HEK293 (cell line): Measurements from ENCODE around the gene GPR162.

Experiments used
- CTCF ChIA-PET: fragments of 350-600 bp; formaldehyde crosslinking; extraction: SDS; loops from one replicate; lab custom pipeline; 2021; ENCODE audit warnings: antibody characterized with exemption; lab: Yijun Ruan, JAX
- POLR2A ChIA-PET: fragments of 300-600 bp; formaldehyde crosslinking; extraction: SDS; loops from one replicate; lab custom pipeline; 2020; ENCODE audit warnings: antibody characterized with exemption, inconsistent platforms; lab: Yijun Ruan, JAX
- H3K27ac ChIP-seq: fragments of 200-500 bp; sonication (Bioruptor generic); 2 replicates; pipeline ENCODE4 v1.5.1; 2014; ENCODE audit warnings: low read depth, low read length, control low read depth, inconsistent platforms; ENCODE audit errors: extremely low read depth
- H3K36me3 ChIP-seq, 2 experiments: fragments of 200-500 bp in 1 of 2; sonication (Bioruptor generic) in 1 of 2; 1 replicate in 1 of 2; 2 replicates in 1 of 2; pipeline ENCODE4 v1.5.1; 2014 to 2017; ENCODE audit warnings: inconsistent platforms in 2 of 2, low read length in 2 of 2; ENCODE audit not compliant: control insufficient read depth in 2 of 2, insufficient read depth in 1 of 2
- H3K4me1 ChIP-seq: fragments of 200-500 bp; sonication (Bioruptor generic); 2 replicates; pipeline ENCODE4 v1.5.1; 2014; ENCODE audit warnings: mild to moderate bottlenecking, low read length, inconsistent platforms; ENCODE audit not compliant: control insufficient read depth, insufficient read depth
- H3K4me3 ChIP-seq: 2 replicates; pipeline ENCODE4 v1.5.1; 2011; ENCODE audit warnings: low read depth, mild to moderate bottlenecking, control low read depth, low read length, moderate library complexity
- H3K9me3 ChIP-seq: fragments of 200-500 bp; sonication (Bioruptor generic); 2 replicates; pipeline ENCODE4 v1.5.1; 2014; ENCODE audit warnings: low read depth, low read length, inconsistent platforms; ENCODE audit not compliant: control insufficient read depth, insufficient read depth
- EGR2 ChIP-seq: fragments of 450-650 bp; formaldehyde crosslinking; IDR thresholded peaks from 2 replicates; pipeline ENCODE4 v1.5.1; 2016; ENCODE audit warnings: low read depth, missing biosample characterization, missing genetic modification characterization
- IKZF3 ChIP-seq: fragments of 450-650 bp; IDR thresholded peaks from 2 replicates; pipeline ENCODE4 v1.5.0; 2018; ENCODE audit warnings: missing biosample characterization, mild to moderate bottlenecking, missing genetic modification characterization, moderate library complexity
- MYNN ChIP-seq: fragments of 450-650 bp; formaldehyde crosslinking; IDR thresholded peaks from 2 replicates; pipeline ENCODE4 v1.5.1; 2016; ENCODE audit warnings: missing biosample characterization, missing genetic modification characterization, borderline replicate concordance
- SP3 ChIP-seq: fragments of 450-650 bp; formaldehyde crosslinking; IDR thresholded peaks from 2 replicates; pipeline ENCODE4 v1.5.1; 2016; ENCODE audit warnings: missing biosample characterization, missing genetic modification characterization
- WT1 ChIP-seq: fragments of 450-650 bp; formaldehyde crosslinking; IDR thresholded peaks from 2 replicates; pipeline ENCODE4 v1.5.1; 2016; ENCODE audit warnings: missing biosample characterization, missing genetic modification characterization
- ZBTB48 ChIP-seq: fragments of 450-650 bp; formaldehyde crosslinking; IDR thresholded peaks from 2 replicates; pipeline ENCODE4 v1.5.1; 2016; ENCODE audit warnings: missing biosample characterization, missing genetic modification characterization
- ZNF211 ChIP-seq: fragments of 450-650 bp; formaldehyde crosslinking; IDR thresholded peaks from 2 replicates; pipeline ENCODE4 v1.5.1; 2016; ENCODE audit warnings: low read depth, missing biosample characterization, missing genetic modification characterization
- ZNF221 ChIP-seq: fragments of 450-650 bp; formaldehyde crosslinking; IDR thresholded peaks from 2 replicates; pipeline ENCODE4 v1.5.1; 2017; ENCODE audit warnings: missing biosample characterization, missing genetic modification characterization, borderline replicate concordance
- ZNF223 ChIP-seq: fragments of 450-650 bp; formaldehyde crosslinking; IDR thresholded peaks from 2 replicates; pipeline ENCODE4 v1.5.1; 2016; ENCODE audit warnings: missing biosample characterization, missing genetic modification characterization
- ZNF239 ChIP-seq: fragments of 450-650 bp; formaldehyde crosslinking; IDR thresholded peaks from 2 replicates; pipeline ENCODE4 v1.5.1; 2016; ENCODE audit warnings: missing biosample characterization, missing genetic modification characterization
- ZNF248 ChIP-seq: fragments of 450-650 bp; formaldehyde crosslinking; IDR thresholded peaks from 2 replicates; pipeline ENCODE4 v1.5.1; 2017; ENCODE audit warnings: missing biosample characterization, missing genetic modification characterization
- ZNF274 ChIP-seq, 2 experiments: fragments of 200-500 bp in 1 of 2; fragments of 450-650 bp in 1 of 2; sonication (Bioruptor generic) in 1 of 2; formaldehyde crosslinking in 1 of 2; IDR thresholded peaks; 2 replicates each; pipeline versions ENCODE4 v1.5.1 to v1.6.1; 2014 to 2016; ENCODE audit warnings: borderline replicate concordance in 1 of 2, inconsistent platforms in 1 of 2, low read length in 1 of 2, missing biosample characterization in 1 of 2, missing genetic modification characterization in 1 of 2
- ZNF292 ChIP-seq: fragments of 450-650 bp; formaldehyde crosslinking; IDR thresholded peaks from 2 replicates; pipeline ENCODE4 v1.5.1; 2016; ENCODE audit warnings: low read depth, missing biosample characterization, missing genetic modification characterization, borderline replicate concordance
- ZNF335 ChIP-seq: fragments of 450-650 bp; formaldehyde crosslinking; conservative IDR thresholded peaks from 2 replicates; pipeline ENCODE4 v1.5.1; 2016; ENCODE audit warnings: missing biosample characterization, missing genetic modification characterization
- ZNF366 ChIP-seq: fragments of 450-650 bp; formaldehyde crosslinking; conservative IDR thresholded peaks from 2 replicates; pipeline ENCODE4 v1.5.1; 2016; ENCODE audit warnings: missing biosample characterization, missing genetic modification characterization
- ZNF560 ChIP-seq: fragments of 450-650 bp; formaldehyde crosslinking; IDR thresholded peaks from 2 replicates; pipeline ENCODE4 v1.5.1; 2017; ENCODE audit warnings: missing biosample characterization, missing genetic modification characterization, borderline replicate concordance
- ZNF585B ChIP-seq: fragments of 450-650 bp; formaldehyde crosslinking; IDR thresholded peaks from 2 replicates; pipeline ENCODE4 v1.5.1; 2016; ENCODE audit warnings: missing biosample characterization, missing genetic modification characterization
- ZNF596 ChIP-seq: fragments of 450-650 bp; IDR thresholded peaks from 2 replicates; pipeline ENCODE4 v1.5.0; 2018; ENCODE audit warnings: missing biosample characterization, mild to moderate bottlenecking, missing genetic modification characterization, moderate library complexity
- ZNF621 ChIP-seq: fragments of 450-650 bp; formaldehyde crosslinking; IDR thresholded peaks from 2 replicates; pipeline ENCODE4 v1.5.1; 2017; ENCODE audit warnings: missing biosample characterization, missing genetic modification characterization
- ZNF747 ChIP-seq: fragments of 450-650 bp; formaldehyde crosslinking; IDR thresholded peaks from 2 replicates; pipeline ENCODE4 v1.5.1; 2016; ENCODE audit warnings: missing biosample characterization, missing genetic modification characterization
- ZNF837 ChIP-seq: fragments of 450-650 bp; formaldehyde crosslinking; IDR thresholded peaks from 2 replicates; pipeline ENCODE4 v1.5.1; 2016; ENCODE audit warnings: missing biosample characterization, missing genetic modification characterization
- TF ChIP-seq, protein P1 (sequence below): fragments of 450-650 bp; formaldehyde crosslinking; IDR thresholded peaks from 2 replicates; pipeline ENCODE4 v1.5.0; 2017; ENCODE audit warnings: missing biosample characterization, missing genetic modification characterization, borderline replicate concordance
- TF ChIP-seq, protein P2 (sequence below): fragments of 450-650 bp; formaldehyde crosslinking; IDR thresholded peaks from 2 replicates; pipeline ENCODE4 v1.5.1; 2017; ENCODE audit warnings: missing biosample characterization, missing genetic modification characterization
- TF ChIP-seq, protein P3 (sequence below): fragments of 450-650 bp; formaldehyde crosslinking; IDR thresholded peaks from 2 replicates; pipeline ENCODE4 v1.5.1; 2016; ENCODE audit warnings: missing biosample characterization, missing genetic modification characterization
- TF ChIP-seq, protein P4 (sequence below): fragments of 450-650 bp; formaldehyde crosslinking; IDR thresholded peaks from 2 replicates; pipeline ENCODE4 v1.5.1; 2016; ENCODE audit warnings: missing biosample characterization, missing genetic modification characterization
- TF ChIP-seq, protein P5 (sequence below): fragments of 450-650 bp; formaldehyde crosslinking; IDR thresholded peaks from 2 replicates; pipeline ENCODE4 v1.5.1; 2016; ENCODE audit warnings: missing biosample characterization, missing genetic modification characterization
- TF ChIP-seq, protein P6 (sequence below): fragments of 450-650 bp; IDR thresholded peaks from 2 replicates; pipeline ENCODE4 v1.5.1; 2018; ENCODE audit warnings: missing biosample characterization, mild to moderate bottlenecking, missing genetic modification characterization
- TF ChIP-seq, protein P7 (sequence below): fragments of 450-650 bp; formaldehyde crosslinking; IDR thresholded peaks from 2 replicates; pipeline ENCODE4 v1.5.1; 2016; ENCODE audit warnings: missing biosample characterization, missing genetic modification characterization, borderline replicate concordance

GPR162 gene

DNA sequence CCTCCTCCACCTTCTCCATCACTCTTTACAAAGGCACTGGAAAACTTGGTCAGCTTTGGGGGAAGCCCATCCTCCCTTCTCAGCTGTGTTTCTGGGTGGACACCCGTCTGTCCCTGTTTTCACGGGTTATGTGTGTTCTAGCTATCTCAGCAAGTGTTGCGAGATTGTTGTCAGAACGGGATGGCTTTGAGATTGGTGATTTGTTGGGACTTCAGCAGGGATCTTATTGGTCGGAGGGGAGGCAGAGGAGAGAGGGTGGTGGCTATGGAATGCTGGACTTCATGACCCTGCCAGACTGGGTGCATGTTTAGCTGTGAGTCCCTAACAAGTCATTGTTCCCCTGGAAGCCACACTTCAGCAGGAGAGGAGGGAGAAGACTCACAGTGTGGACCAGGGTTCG, 32.4 kb downstream of the GPR162 start (continued):
- TF ChIP-seq, protein P1, sequence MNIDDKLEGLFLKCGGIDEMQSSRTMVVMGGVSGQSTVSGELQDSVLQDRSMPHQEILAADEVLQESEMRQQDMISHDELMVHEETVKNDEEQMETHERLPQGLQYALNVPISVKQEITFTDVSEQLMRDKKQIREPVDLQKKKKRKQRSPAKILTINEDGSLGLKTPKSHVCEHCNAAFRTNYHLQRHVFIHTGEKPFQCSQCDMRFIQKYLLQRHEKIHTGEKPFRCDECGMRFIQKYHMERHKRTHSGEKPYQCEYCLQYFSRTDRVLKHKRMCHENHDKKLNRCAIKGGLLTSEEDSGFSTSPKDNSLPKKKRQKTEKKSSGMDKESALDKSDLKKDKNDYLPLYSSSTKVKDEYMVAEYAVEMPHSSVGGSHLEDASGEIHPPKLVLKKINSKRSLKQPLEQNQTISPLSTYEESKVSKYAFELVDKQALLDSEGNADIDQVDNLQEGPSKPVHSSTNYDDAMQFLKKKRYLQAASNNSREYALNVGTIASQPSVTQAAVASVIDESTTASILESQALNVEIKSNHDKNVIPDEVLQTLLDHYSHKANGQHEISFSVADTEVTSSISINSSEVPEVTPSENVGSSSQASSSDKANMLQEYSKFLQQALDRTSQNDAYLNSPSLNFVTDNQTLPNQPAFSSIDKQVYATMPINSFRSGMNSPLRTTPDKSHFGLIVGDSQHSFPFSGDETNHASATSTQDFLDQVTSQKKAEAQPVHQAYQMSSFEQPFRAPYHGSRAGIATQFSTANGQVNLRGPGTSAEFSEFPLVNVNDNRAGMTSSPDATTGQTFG (tag by site-specific recombination) = no peak
- TF ChIP-seq, protein P2, sequence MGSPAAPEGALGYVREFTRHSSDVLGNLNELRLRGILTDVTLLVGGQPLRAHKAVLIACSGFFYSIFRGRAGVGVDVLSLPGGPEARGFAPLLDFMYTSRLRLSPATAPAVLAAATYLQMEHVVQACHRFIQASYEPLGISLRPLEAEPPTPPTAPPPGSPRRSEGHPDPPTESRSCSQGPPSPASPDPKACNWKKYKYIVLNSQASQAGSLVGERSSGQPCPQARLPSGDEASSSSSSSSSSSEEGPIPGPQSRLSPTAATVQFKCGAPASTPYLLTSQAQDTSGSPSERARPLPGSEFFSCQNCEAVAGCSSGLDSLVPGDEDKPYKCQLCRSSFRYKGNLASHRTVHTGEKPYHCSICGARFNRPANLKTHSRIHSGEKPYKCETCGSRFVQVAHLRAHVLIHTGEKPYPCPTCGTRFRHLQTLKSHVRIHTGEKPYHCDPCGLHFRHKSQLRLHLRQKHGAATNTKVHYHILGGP (tag by site-specific recombination) = no peak
- no peak for TF ChIP-seq ZBTB48 (tag by site-specific recombination)
- no peak for TF ChIP-seq ZNF560 (tag by site-specific recombination)
- TF ChIP-seq, protein P3, sequence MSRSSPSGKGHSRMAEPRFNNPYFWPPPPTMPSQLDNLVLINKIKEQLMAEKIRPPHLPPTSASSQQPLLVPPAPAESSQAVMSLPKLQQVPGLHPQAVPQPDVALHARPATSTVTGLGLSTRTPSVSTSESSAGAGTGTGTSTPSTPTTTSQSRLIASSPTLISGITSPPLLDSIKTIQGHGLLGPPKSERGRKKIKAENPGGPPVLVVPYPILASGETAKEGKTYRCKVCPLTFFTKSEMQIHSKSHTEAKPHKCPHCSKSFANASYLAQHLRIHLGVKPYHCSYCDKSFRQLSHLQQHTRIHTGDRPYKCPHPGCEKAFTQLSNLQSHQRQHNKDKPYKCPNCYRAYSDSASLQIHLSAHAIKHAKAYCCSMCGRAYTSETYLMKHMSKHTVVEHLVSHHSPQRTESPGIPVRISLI (tag by site-specific recombination) = no peak
- TF ChIP-seq, all 188 proteins: peak for 0

DNA sequence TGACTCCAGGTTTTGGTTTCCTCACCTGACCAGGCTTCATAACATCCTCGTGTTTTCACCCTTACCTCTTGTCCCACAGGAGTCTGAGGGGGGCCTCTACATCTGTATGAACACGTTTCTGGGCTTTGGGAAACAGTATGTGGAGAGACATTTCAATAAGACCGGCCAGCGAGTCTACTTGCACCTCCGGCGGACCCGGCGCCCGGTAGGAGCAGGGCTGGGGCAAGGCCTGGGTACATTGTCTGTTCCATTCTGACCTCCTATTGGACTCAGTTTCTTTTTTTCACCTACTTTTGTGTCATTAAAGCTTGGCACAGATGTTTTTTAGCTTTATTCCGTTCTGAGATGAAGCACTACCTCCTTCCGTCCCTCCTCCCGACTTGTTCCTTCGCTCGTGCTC, 33.7 kb downstream of the GPR162 start:
- POLR2A ChIA-PET = interaction anchor here (5.0 to 7.1 kb wide), 2 partner anchors 11 to 16 kb away, joined by 88 to 183 read pairs; partner anchors contain the start of genes SPSB2 and TPI1

DNA sequence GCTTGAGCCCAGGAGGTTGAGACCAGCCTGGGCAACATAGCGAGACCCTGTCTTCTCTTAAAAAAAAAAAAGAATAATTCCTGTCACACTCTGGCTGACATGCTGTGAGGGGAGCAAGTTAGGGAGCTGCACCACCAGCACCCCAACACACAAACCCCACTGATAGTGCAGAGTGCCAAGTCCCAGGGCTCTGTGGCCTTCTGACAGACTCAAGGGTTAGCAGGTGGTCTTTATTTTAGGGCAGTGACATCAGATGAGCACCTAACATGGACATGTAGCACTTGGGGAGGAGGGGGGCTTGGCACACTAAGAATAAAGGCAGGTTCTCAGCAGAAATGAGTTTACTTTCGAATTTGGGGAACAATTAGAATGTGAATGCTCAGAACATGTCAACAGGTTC, 37.2 kb downstream of the GPR162 start:
- no peak overlapping the region for H3K4me3 ChIP-seq
- H3K4me1 ChIP-seq = no peaks in the 10 kb centered on the region
- ChIA-PET CTCF (interaction anchor here (0.7 kb wide), 2 partner anchors 80 to 105 kb away, joined by 3 read pairs; no protein-coding TSS in a partner anchor), POLR2A (no interaction called here)
- peaks cover 23 to 94% of the 10 kb centered on the region in 2 experiments for H3K36me3 ChIP-seq
- H3K27ac ChIP-seq = no peak overlapping the region
- H3K9me3 ChIP-seq = no peaks in the 10 kb centered on the region
- TF ChIP-seq WT1 (tag by site-specific recombination) (no peak), ZNF366 (tag by site-specific recombination) (no peak), ZNF292 (tag by site-specific recombination) (no peak)
- TF ChIP-seq, protein P4, sequence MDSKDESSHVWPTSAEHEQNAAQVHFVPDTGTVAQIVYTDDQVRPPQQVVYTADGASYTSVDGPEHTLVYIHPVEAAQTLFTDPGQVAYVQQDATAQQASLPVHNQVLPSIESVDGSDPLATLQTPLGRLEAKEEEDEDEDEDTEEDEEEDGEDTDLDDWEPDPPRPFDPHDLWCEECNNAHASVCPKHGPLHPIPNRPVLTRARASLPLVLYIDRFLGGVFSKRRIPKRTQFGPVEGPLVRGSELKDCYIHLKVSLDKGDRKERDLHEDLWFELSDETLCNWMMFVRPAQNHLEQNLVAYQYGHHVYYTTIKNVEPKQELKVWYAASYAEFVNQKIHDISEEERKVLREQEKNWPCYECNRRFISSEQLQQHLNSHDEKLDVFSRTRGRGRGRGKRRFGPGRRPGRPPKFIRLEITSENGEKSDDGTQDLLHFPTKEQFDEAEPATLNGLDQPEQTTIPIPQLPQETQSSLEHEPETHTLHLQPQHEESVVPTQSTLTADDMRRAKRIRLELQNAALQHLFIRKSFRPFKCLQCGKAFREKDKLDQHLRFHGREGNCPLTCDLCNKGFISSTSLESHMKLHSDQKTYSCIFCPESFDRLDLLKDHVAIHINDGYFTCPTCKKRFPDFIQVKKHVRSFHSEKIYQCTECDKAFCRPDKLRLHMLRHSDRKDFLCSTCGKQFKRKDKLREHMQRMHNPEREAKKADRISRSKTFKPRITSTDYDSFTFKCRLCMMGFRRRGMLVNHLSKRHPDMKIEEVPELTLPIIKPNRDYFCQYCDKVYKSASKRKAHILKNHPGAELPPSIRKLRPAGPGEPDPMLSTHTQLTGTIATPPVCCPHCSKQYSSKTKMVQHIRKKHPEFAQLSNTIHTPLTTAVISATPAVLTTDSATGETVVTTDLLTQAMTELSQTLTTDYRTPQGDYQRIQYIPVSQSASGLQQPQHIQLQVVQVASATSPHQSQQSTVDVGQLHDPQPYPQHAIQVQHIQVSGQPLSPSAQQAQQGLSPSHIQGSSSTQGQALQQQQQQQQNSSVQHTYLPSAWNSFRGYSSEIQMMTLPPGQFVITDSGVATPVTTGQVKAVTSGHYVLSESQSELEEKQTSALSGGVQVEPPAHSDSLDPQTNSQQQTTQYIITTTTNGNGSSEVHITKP (tag by site-specific recombination) = no peak
- TF ChIP-seq, protein P5, sequence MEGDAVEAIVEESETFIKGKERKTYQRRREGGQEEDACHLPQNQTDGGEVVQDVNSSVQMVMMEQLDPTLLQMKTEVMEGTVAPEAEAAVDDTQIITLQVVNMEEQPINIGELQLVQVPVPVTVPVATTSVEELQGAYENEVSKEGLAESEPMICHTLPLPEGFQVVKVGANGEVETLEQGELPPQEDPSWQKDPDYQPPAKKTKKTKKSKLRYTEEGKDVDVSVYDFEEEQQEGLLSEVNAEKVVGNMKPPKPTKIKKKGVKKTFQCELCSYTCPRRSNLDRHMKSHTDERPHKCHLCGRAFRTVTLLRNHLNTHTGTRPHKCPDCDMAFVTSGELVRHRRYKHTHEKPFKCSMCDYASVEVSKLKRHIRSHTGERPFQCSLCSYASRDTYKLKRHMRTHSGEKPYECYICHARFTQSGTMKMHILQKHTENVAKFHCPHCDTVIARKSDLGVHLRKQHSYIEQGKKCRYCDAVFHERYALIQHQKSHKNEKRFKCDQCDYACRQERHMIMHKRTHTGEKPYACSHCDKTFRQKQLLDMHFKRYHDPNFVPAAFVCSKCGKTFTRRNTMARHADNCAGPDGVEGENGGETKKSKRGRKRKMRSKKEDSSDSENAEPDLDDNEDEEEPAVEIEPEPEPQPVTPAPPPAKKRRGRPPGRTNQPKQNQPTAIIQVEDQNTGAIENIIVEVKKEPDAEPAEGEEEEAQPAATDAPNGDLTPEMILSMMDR (tag by site-specific recombination) = no peak
- TF ChIP-seq, protein P6, sequence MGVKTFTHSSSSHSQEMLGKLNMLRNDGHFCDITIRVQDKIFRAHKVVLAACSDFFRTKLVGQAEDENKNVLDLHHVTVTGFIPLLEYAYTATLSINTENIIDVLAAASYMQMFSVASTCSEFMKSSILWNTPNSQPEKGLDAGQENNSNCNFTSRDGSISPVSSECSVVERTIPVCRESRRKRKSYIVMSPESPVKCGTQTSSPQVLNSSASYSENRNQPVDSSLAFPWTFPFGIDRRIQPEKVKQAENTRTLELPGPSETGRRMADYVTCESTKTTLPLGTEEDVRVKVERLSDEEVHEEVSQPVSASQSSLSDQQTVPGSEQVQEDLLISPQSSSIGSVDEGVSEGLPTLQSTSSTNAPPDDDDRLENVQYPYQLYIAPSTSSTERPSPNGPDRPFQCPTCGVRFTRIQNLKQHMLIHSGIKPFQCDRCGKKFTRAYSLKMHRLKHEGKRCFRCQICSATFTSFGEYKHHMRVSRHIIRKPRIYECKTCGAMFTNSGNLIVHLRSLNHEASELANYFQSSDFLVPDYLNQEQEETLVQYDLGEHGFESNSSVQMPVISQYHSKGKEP (tag by site-specific recombination) = no peak

More for the DNA sequence above, 33.7 kb downstream of the GPR162 start:
- Histone ChIP-seq H3K9me3 (no peaks in the 10 kb centered on the region), H3K36me3 (peaks cover 14 to 64% of the 10 kb centered on the region in 2 experiments), H3K4me1 (peaks cover 9% of the 10 kb centered on the region), H3K4me3 (no peak overlapping the region), H3K27ac (no peak overlapping the region)
- CTCF ChIA-PET = interaction anchor here (0.6 to 8.4 kb wide), 3 partner anchors 9 to 96 kb away, joined by 3 to 71 read pairs (median 3); partner anchors contain the start of gene SPSB2
- TF ChIP-seq ZNF335 (tag by site-specific recombination) (no peak), ZNF211 (no peak), ZNF223 (tag by site-specific recombination) (no peak), ZNF274 (IDR thresholded peaks at IDR 0.05; ENCODE audit: low read length) (no peak), ZNF274 (tag by site-specific recombination; IDR thresholded peaks at IDR 0.05; ENCODE audit: borderline replicate concordance) (no peak), SP3 (tag by site-specific recombination) (no peak), IKZF3 (tag by site-specific recombination) (no peak), ZNF221 (tag by site-specific recombination) (no peak), ZNF596 (tag by site-specific recombination) (no peak), ZNF747 (no peak), ZNF621 (tag by site-specific recombination) (no peak), MYNN (tag by site-specific recombination) (no peak), ZNF837 (tag by site-specific recombination) (no peak), ZNF239 (no peak), EGR2 (tag by site-specific recombination) (no peak), ZNF585B (no peak), ZNF248 (tag by site-specific recombination) (no peak)
- TF ChIP-seq, protein P7, sequence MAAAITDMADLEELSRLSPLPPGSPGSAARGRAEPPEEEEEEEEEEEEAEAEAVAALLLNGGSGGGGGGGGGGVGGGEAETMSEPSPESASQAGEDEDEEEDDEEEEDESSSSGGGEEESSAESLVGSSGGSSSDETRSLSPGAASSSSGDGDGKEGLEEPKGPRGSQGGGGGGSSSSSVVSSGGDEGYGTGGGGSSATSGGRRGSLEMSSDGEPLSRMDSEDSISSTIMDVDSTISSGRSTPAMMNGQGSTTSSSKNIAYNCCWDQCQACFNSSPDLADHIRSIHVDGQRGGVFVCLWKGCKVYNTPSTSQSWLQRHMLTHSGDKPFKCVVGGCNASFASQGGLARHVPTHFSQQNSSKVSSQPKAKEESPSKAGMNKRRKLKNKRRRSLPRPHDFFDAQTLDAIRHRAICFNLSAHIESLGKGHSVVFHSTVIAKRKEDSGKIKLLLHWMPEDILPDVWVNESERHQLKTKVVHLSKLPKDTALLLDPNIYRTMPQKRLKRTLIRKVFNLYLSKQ (tag by site-specific recombination) = no peak
